ENCODE results near the gene PLAC1. TPM values are rescaled to one million over a fixed set of nuclear protein-coding genes. Genes with fewer than 3 reads are reported as not detected.

Gene PLAC1
- total RNA-seq, 4 donors from 2014 or later = 1.9 TPM; not detected in 3

GRCh38 chrX:134625315-134625718 is 33.0 kb downstream of the PLAC1 start:
- H3K9me3 ChIP-seq = no peaks in the 10 kb centered on the region
- intact Hi-C loops (cut with DNase I; ENCODE audit: low total_unique reads) = no loop called here
- no peaks in the 10 kb centered on the region for H3K36me3 ChIP-seq
- no peak overlapping the region for H3K27ac ChIP-seq
- TF ChIP-seq POLR2A (IDR thresholded peaks at IDR 0.05) = no peak
- peak in 1 of 2 donors; percentile 17 for DNase-seq
- H3K27me3 ChIP-seq = peaks cover 0 to 5% of the 10 kb centered on the region in 2 donors
- no peak overlapping the region for H3K4me3 ChIP-seq
- H3K4me1 ChIP-seq = no peaks in the 10 kb centered on the region

- intact Hi-C loops (cut with DNase I; ENCODE audit: low total_unique reads) = no loop called here
- Histone ChIP-seq H3K9me3 (no peaks in the 10 kb centered on the region), H3K4me1 (no peaks in the 10 kb centered on the region), H3K4me3 (no peak overlapping the region), H3K27ac (no peak overlapping the region), H3K36me3 (no peaks in the 10 kb centered on the region), H3K27me3 (peaks cover 0 to 5% of the 10 kb centered on the region in 2 donors)
- no peak for DNase-seq
- TF ChIP-seq CTCF (IDR thresholded peaks at IDR 0.05) = no peak
- TF ChIP-seq POLR2A (IDR thresholded peaks at IDR 0.05) = no peak
Measured at GRCh38 chrX:134624046-134624430, 34.2 kb downstream of the PLAC1 start.

- H3K4me3 ChIP-seq = no peak overlapping the region
- no peaks in the 10 kb centered on the region for H3K9me3 ChIP-seq
- intact Hi-C loops (cut with DNase I; ENCODE audit: low total_unique reads) = no loop called here
- TF ChIP-seq CTCF (IDR thresholded peaks at IDR 0.05) (no peak), POLR2A (IDR thresholded peaks at IDR 0.05) (no peak)
- H3K27ac ChIP-seq = no peak overlapping the region
- H3K4me1 ChIP-seq = no peaks in the 10 kb centered on the region
- DNase-seq = no peak
- peaks cover 0 to 5% of the 10 kb centered on the region in 2 donors for H3K27me3 ChIP-seq
- no peaks in the 10 kb centered on the region for H3K36me3 ChIP-seq
Measured at GRCh38 chrX:134623293-134624045, 34.8 kb downstream of the PLAC1 start.

- DNase-seq = no peak
- Histone ChIP-seq H3K27ac (no peak overlapping the region), H3K4me1 (no peaks in the 10 kb centered on the region), H3K4me3 (no peak overlapping the region), H3K36me3 (no peaks in the 10 kb centered on the region), H3K27me3 (peaks cover 0 to 5% of the 10 kb centered on the region in 2 donors), H3K9me3 (no peaks in the 10 kb centered on the region)
- intact Hi-C loops (cut with DNase I; ENCODE audit: low total_unique reads) = no loop called here
- TF ChIP-seq POLR2A (IDR thresholded peaks at IDR 0.05) = no peak
- TF ChIP-seq CTCF (IDR thresholded peaks at IDR 0.05) = no peak
Measured at GRCh38 chrX:134622813-134623185, 35.5 kb downstream of the PLAC1 start.

GRCh38 chrX:134622056-134622812 is 36.0 kb downstream of the PLAC1 start:
- no peak for TF ChIP-seq POLR2A (IDR thresholded peaks at IDR 0.05)
- no peak for TF ChIP-seq CTCF (IDR thresholded peaks at IDR 0.05)
- Histone ChIP-seq H3K4me3 (no peak overlapping the region), H3K27ac (no peak overlapping the region), H3K4me1 (no peaks in the 10 kb centered on the region), H3K36me3 (no peaks in the 10 kb centered on the region), H3K27me3 (peaks cover 0 to 5% of the 10 kb centered on the region in 2 donors), H3K9me3 (no peaks in the 10 kb centered on the region)
- intact Hi-C loops (cut with DNase I; ENCODE audit: low total_unique reads) = no loop called here
- no peak for DNase-seq

Data from uterus (tissue), 4 donors.